ENCODE measurements around the gene RANGRF. TPM values are rescaled to one million over a fixed set of nuclear protein-coding genes. Genes with fewer than 3 reads are reported as not detected.

RANGRF gene
- 7.6 and 9.9 TPM in 2 replicates for total RNA-seq

GRCh38 chr17:8288336-8289102, at the start of gene RANGRF:
RANGRF (plus strand) TSS chr17:8288670; CDS start chr17:8288789, 119 bp downstream.

GRCh38 chr17:8248751-8249607, 39.5 kb upstream of the RANGRF start, which contains the start of gene PFAS:
PFAS (plus strand) TSS chr17:8249289; CDS start chr17:8253938, 4,649 bp downstream.

GRCh38 chr17:8339540-8339939, 51.1 kb downstream of the RANGRF start, which contains the start of gene ODF4:
ODF4 (plus strand) TSS chr17:8339840; CDS start chr17:8340052, 212 bp downstream.

Other genes starting within 250 kb of the RANGRF start
- gene ALOX15B, start 249.6 kb upstream of the RANGRF start, total RNA-seq = not detected in 2 replicates
- not detected in 2 replicates for gene ALOX12B, start 201.0 kb upstream of the RANGRF start, total RNA-seq
- gene ALOXE3, start 170.2 kb upstream of the RANGRF start, total RNA-seq = under 0.01 TPM in 1 of 2 replicates, not detected in the other
- gene HES7, start 164.6 kb upstream of the RANGRF start, total RNA-seq = not detected in 2 replicates
- gene PER1, start 136.3 kb upstream of the RANGRF start, total RNA-seq = 3.0 and 3.4 TPM in 2 replicates
- gene VAMP2, start 125.7 kb upstream of the RANGRF start, total RNA-seq = 3.2 and 3.5 TPM in 2 replicates
- 18.9 and 33.4 TPM in 2 replicates for gene TMEM107, start 112.3 kb upstream of the RANGRF start, total RNA-seq
- gene BORCS6, start 98.5 kb upstream of the RANGRF start, total RNA-seq = 5.3 and 6.8 TPM in 2 replicates
- gene AURKB, start 78.1 kb upstream of the RANGRF start, total RNA-seq = 0.52 and 3.9 TPM in 2 replicates
- gene CTC1, start 40.6 kb upstream of the RANGRF start, total RNA-seq = 2.0 and 2.8 TPM in 2 replicates
- gene PFAS, start 39.4 kb upstream of the RANGRF start, total RNA-seq = 7.1 and 8.8 TPM in 2 replicates
- 1.3 and 1.6 TPM in 2 replicates for gene SLC25A35, start 6.7 kb downstream of the RANGRF start, total RNA-seq
- gene ARHGEF15, start 21.6 kb downstream of the RANGRF start, total RNA-seq = 0.09 TPM in 1 of 2 replicates, not detected in the other
- not detected in 2 replicates for gene ODF4, start 51.2 kb downstream of the RANGRF start, total RNA-seq
- 3,512 and 6,339 TPM in 2 replicates for gene RPL26, start 94.5 kb downstream of the RANGRF start, total RNA-seq
- gene RNF222, start 109.2 kb downstream of the RANGRF start, total RNA-seq = not detected in 2 replicates
- gene NDEL1, start 147.2 kb downstream of the RANGRF start, total RNA-seq = 27.2 and 29.8 TPM in 2 replicates

Measured in bronchial smooth muscle cell (primary cell).